HG02981 (cell line): ENCODE measurements around the gene ABHD11.
"Not testable (repeated sequence)": the region's sequence is repeated elsewhere in the genome, so short reads cannot be mapped to it uniquely, and the experiment has no call there.

Experiments
- ATAC-seq: cut with Tn5 transposase; IDR thresholded peaks from one replicate; pipeline ENCODE4 v1.9.1; 2021; ENCODE audit warnings: mild to moderate bottlenecking, moderate library complexity; ENCODE audit not compliant: unreplicated experiment

The ABHD11 gene, protein sequence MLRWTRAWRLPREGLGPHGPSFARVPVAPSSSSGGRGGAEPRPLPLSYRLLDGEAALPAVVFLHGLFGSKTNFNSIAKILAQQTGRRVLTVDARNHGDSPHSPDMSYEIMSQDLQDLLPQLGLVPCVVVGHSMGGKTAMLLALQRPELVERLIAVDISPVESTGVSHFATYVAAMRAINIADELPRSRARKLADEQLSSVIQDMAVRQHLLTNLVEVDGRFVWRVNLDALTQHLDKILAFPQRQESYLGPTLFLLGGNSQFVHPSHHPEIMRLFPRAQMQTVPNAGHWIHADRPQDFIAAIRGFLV

DNA sequence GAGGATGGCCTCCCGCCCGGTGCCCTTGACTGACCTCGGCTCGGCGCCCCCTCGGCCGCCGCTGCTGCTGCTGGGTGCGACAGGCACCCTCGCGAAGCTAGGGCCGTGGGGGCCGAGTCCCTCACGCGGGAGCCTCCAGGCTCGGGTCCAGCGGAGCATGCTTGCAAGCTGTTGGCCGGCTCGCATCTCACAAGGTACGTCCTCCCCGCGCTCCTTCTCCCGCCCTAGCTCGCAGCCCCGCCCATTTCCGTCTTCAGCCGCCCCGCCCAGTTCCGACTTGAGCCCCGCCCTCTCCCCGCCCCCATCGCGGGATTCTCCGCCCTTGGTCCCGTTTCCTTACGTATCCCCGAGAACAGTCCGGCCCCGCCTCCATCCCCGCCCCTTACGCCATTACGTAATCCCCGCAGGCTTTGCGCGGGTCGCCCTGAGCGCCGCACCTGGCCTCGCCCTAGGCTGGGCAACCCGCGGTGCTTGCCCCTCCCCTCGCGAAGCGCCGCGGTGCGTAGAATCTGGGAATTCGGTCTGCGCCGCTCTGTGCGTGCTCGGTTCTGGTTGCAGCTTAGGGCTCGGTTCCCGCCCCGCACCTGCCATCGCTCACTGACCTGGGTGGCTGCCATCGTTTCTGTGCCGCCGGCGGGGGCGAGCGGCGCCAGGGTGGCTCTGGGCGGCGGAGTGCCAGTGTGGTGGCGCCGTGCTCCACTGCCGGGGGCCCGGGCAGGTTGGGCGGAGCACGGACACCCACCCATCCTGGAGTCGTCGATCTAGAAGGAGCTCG, at the start of gene ABHD11:
Gene ABHD11 (minus strand): TSS at position 191 of the 775 bp plus-strand sequence. CDS start 32 bp downstream, at position 159.
- peak; percentile 86 for ATAC-seq

DNA sequence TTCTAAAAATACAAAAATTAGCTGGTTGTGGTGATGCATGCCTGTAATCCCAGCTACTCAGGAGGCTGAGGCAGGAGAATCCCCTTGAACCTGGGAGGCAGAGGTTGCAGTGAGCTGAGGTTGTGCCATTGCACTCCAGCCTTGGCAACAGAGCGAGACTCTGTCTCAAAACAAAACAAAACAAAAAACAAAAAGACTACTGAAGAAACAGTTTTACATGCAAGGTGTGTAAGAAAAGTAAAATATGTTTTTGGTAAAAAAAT, 49.1 kb upstream of the ABHD11 start:
- ATAC-seq, result not testable (repeated sequence)

DNA sequence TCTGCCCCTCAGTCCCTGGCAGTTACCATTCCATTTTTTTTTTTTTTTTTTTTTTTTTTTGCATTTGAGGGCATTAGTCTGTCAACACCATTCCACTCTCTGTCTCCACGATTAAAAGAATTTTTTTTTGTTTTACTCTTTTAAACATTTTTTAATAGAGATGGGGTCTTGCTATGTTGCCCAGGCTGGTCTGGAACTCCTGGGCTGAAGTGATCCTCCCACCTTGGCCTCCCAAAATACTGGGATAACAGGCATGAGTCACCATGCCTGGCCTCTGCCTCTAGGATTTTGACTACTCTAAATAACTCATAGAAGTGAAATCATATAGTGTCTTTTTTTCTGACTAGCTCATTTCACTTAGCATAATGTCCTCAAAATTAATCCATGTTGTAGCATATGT, 48.0 kb upstream of the ABHD11 start:
- no peak for ATAC-seq

- no peak for ATAC-seq
Measured at GRCh38 chr7:73779517-73779916, 40.9 kb upstream of the ABHD11 start.

GRCh38 chr7:73778801-73779389, 40.3 kb upstream of the ABHD11 start:
- no peak for ATAC-seq

DNA sequence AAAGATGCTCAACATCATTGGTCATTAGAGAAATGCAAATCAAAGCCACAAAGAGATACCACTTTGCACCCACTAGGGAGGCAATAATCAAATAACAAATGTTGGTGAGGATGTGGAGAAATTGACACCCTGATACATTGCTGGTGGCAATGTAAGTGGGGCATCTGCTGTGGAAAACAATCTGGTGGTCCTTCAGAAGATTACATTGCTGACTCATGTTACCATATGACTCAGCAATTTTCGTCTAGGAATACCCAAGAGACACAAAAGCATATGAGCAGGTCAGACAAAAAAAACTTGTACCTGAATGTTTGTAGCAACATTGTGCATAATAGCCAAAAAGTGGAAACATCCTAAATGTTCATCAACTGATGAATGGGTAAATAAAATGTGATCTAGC, 36.3 kb upstream of the ABHD11 start:
- no peak for ATAC-seq

- ATAC-seq, result no peak
Measured at GRCh38 chr7:73773700-73774517, 35.3 kb upstream of the ABHD11 start.

DNA sequence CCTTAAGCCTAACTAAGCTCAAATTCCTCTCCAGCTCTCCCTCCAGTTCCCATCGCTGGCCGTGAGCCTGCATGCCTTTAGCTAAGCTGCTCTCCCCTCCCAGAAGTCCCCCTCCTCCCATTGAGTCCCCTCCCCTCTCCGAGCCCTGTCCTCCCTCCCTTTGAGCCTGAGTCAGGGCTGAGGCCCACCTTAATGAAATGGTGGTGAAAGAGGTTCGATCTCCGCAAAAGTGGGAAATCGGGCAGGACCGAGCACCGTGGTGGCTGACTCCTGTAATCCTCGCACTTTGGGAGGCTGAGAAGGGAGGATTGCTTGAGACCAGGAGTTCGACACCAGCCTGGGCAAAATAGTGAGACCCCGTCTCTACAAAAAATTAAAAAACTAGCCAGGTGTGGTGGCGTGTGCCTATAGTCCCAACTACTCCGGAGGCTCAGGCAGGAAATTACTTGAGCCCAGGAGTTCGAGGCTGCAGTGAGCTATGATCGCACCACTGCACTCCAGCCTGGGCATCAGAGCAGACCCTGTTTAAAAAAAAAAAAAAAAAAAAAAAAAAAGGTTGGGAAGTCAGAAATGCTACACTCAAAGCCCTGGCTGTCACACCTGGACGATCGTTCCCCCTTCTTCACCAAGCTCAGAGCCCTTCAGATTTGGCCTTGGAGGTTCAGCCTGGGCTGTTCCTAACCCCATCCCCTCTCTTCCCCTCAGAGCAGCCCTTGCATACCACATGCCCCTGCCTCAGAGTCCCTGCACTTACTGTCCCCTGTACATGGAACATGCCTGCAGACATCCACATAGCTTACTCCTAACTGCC, 32.5 kb upstream of the ABHD11 start:
- no peak for ATAC-seq

DNA sequence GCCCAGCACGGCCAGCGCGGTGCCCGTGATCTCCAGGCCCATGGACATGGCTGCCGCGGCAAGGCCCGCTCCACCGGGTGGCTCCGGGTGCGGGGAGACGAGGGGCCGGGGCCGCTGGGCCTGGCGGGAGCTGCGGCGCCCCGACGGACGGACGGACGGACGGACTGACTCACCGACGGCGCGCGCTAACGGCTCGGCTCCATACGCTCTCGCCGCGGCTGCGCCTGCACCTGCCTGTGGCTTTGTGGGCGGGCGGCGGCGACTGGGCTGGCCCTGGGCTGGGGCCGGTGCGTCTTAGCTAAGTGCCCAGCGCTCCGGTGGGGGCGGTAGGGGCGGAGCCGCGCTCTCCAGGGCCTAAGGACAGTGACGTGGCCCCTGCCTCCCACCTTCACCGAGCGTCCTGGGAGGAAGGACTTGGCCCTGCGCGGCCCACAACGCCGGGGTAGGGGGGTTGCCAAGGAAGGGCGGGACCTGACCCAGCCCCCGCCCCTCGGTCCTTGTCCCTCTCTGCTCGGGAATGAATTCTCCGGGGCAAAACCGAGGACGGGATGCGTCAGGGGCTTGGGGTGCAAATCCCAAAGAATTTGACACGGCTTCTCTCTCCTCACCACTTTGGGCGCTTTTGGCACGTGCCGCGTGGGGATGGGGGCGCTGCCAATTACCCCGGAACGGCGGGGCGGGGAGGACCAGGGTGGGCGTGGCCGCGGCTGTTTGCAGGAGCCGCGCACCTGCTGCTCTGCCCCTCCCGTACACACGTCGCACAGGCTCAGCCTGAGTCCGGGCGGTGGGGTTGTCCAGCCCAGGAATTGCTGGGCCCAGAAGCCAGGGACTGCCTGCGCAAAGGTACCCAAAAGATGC, 31.6 kb upstream of the ABHD11 start, which contains the start of gene CLDN3:
Gene CLDN3 (minus strand): TSS at position 269 of the 858 bp plus-strand sequence. CDS start 221 bp downstream, at position 48.
- no peak for ATAC-seq

GRCh38 chr7:73769481-73770001, 30.9 kb upstream of the ABHD11 start:
- ATAC-seq, result no peak

GRCh38 chr7:73768641-73769480, 30.3 kb upstream of the ABHD11 start:
- ATAC-seq, result no peak

DNA sequence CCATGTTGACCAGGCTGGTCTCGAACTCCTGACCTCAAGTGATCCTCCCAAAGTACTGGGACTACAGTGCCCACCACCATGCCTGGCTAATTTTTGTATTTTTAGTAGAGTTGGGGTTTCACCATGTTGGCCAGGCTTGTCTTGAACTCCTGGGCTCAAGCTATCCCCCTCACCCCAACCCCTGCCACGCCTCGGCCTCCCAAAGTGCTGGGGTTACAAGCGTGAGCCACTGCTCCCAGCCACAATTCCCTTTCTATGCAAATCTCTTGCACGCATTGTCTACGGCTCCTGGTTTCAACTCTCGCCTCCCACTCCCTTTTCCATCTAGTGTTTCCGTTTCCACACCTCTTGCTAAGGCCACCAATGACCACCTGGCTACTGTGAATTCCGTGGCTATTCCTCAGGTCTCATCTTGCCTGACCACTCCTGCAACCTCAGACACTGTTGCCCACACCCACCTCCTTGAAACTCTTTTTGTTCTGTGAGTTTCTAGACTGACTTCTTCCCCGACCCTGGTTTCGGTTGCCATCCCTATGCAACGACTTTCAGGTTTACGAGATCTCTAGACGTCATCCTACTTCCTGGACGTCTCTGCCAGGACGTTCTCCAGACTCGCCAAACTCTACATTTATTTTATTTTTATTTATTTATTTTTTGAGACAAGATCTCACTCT, 28.1 kb upstream of the ABHD11 start:
- no peak for ATAC-seq

- ATAC-seq, result no peak
Measured at GRCh38 chr7:73762659-73762999, 24.0 kb upstream of the ABHD11 start.

DNA sequence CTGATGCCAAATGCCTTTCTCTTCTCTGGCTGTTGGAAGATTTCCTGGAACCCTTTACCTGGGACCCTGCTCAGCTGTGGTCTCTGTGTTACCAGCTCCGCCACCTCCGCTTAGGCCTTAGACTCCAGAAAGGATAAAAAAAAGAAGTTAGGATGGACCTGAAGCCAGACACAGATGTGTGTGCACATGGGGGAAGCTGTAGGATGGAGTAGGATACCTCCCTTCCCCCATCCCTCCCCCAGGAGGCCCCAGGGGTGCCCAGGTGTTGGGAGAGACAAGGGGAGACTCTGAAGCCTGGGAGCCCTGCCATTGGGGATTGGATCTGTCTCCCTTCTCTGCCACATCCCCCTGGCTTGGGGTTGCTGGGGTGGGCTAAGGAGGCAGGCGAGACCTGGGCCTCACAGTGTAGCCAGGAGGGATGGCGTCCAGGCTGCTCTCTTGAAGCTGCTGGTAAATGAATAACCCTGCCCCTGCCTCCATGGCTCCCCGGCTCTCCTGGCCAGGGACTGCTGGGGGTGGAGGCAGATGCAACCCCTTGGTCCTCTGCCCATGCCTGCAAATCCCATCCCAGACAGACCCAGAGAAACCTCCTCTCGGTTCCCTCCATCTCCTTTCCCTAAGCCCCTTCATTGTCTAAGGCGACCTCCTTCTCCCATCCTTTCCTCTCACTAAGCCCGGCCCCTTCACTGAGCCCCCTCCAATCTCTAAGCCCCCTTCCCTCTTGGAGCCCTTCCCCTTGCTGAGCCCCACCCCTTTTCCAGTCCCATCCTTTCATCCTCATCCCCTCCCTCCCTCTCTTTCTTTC, 23.5 kb upstream of the ABHD11 start:
- no peak for ATAC-seq

DNA sequence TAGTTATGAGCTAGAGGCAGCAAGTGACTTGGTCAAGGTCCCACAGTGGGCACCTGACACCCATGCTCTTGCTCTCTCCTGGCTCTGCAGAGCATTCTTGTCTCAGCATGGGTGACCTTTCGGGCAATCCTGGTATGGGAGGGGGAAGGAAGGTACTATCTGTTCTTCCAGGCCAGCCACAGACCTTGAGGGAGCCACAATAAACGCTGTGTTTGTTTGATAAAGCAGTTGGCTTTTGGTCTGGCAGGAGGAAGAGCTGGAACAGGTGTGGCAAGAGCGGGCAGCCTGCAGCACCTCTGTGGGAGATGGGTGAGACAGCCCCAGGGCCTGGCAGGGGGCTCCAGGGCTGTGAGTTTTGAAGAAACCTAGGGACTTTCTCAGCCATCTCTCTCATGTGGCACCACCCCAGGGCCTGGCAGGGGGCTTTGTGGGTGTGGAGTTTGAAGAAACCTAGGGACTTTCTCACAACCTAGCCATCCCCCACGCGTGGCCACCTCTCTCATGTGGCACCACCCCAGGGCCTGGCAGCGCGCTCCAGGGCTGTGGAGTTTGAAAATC, 20.1 kb upstream of the ABHD11 start:
- ATAC-seq, result no peak

- no peak for ATAC-seq
Measured at GRCh38 chr7:73749931-73750776, 11.6 kb upstream of the ABHD11 start.
